Measurements from ENCODE around the gene FAHD2A.
"Not testable (repeated sequence)": the region's sequence is repeated elsewhere in the genome, so short reads cannot be mapped to it uniquely, and the experiment has no call there.

FAHD2A gene

GRCh38 chr2:95403204-95403721, 755 bp downstream of the FAHD2A start:
- FAIRE-seq; DNase-seq (ENCODE audit: insufficient read length, low spot score): not testable (repeated sequence)

GRCh38 chr2:95403824-95404223, 1.3 kb downstream of the FAHD2A start:
- DNase-seq (ENCODE audit: insufficient read length, low spot score); FAIRE-seq: not testable (repeated sequence)

More at GRCh38 chr2:95403204-95403721, 755 bp downstream of the FAHD2A start:
- TF ChIP-seq CTCF (IDR thresholded peaks at IDR 0.05; ENCODE audit: insufficient read depth, missing control alignments) = peak; percentile 24

GRCh38 chr2:95404676-95405075, 2.2 kb downstream of the FAHD2A start:
- DNase-seq (ENCODE audit: insufficient read length, low spot score); FAIRE-seq: not testable (repeated sequence)

GRCh38 chr2:95411239-95411638, 8.7 kb downstream of the FAHD2A start:
- not testable (repeated sequence) for DNase-seq (ENCODE audit: insufficient read length, low spot score); FAIRE-seq

GRCh38 chr2:95414015-95414594, 11.6 kb downstream of the FAHD2A start:
- FAIRE-seq = not testable (repeated sequence)

GRCh38 chr2:95415138-95415537, 12.6 kb downstream of the FAHD2A start:
- not testable (repeated sequence) for FAIRE-seq; DNase-seq (ENCODE audit: insufficient read length, low spot score)

More at GRCh38 chr2:95414015-95414594, 11.6 kb downstream of the FAHD2A start:
- DNase-seq (ENCODE audit: insufficient read length, low spot score) = peak; percentile 47
- peak; percentile 69 for TF ChIP-seq CTCF (IDR thresholded peaks at IDR 0.05; ENCODE audit: insufficient read depth, missing control alignments)

GRCh38 chr2:95415561-95415960, 13.1 kb downstream of the FAHD2A start:
- DNase-seq (ENCODE audit: insufficient read length, low spot score); FAIRE-seq: not testable (repeated sequence)

GRCh38 chr2:95427196-95427867, 24.8 kb downstream of the FAHD2A start:
- FAIRE-seq; DNase-seq (ENCODE audit: insufficient read length, low spot score): not testable (repeated sequence)

GRCh38 chr2:95429748-95430467, 27.4 kb downstream of the FAHD2A start:
- not testable (repeated sequence) for DNase-seq (ENCODE audit: insufficient read length, low spot score); FAIRE-seq

- not testable (repeated sequence) for DNase-seq (ENCODE audit: insufficient read length, low spot score); FAIRE-seq
Observed at GRCh38 chr2:95433373-95433772, 30.9 kb downstream of the FAHD2A start.

GRCh38 chr2:95433973-95434372, 31.5 kb downstream of the FAHD2A start:
- DNase-seq (ENCODE audit: insufficient read length, low spot score); FAIRE-seq: not testable (repeated sequence)

- not testable (repeated sequence) for DNase-seq (ENCODE audit: insufficient read length, low spot score); FAIRE-seq
Observed at GRCh38 chr2:95434507-95435076, 32.1 kb downstream of the FAHD2A start.

GRCh38 chr2:95435162-95435871, 32.8 kb downstream of the FAHD2A start:
- not testable (repeated sequence) for DNase-seq (ENCODE audit: insufficient read length, low spot score); FAIRE-seq

GRCh38 chr2:95435872-95436209, 33.3 kb downstream of the FAHD2A start:
- DNase-seq (ENCODE audit: insufficient read length, low spot score); FAIRE-seq: not testable (repeated sequence)

- DNase-seq (ENCODE audit: insufficient read length, low spot score) = not testable (repeated sequence)
- FAIRE-seq = peak; percentile 58
Observed at GRCh38 chr2:95442474-95443099, 40.1 kb downstream of the FAHD2A start.

- not testable (repeated sequence) for DNase-seq (ENCODE audit: insufficient read length, low spot score); FAIRE-seq
Observed at GRCh38 chr2:95445317-95445716, 42.8 kb downstream of the FAHD2A start.
